IPS-NIHi11 (cell line): Measurements from ENCODE around the gene STAT1.

ENCODE experiments used
- DNase-seq: peaks from one replicate; pipeline ENCODE4 v3.0.0; 2012; ENCODE audit warnings: mixed read lengths, low spot score

Gene STAT1

GRCh38 chr2:190959911-190960788, 53.8 kb downstream of the STAT1 start:
- DNase-seq = no peak

- DNase-seq = no peak
These were observed 60.7 kb downstream of the STAT1 start for GRCh38 chr2:190953257-190953656.

GRCh38 chr2:190950566-190950991, 63.4 kb downstream of the STAT1 start:
- DNase-seq = no peak

- no peak for DNase-seq
These were observed 65.3 kb downstream of the STAT1 start for GRCh38 chr2:190948671-190949070.

GRCh38 chr2:190947711-190948251, 66.2 kb downstream of the STAT1 start:
- DNase-seq = no peak

GRCh38 chr2:190947141-190947540, 66.8 kb downstream of the STAT1 start:
- no peak for DNase-seq

GRCh38 chr2:190943706-190944105, 70.3 kb downstream of the STAT1 start:
- DNase-seq = no peak

GRCh38 chr2:190942697-190943096, 71.3 kb downstream of the STAT1 start:
- DNase-seq = no peak

GRCh38 chr2:190941571-190941970, 72.4 kb downstream of the STAT1 start:
- no peak for DNase-seq

GRCh38 chr2:190940454-190940853, 73.5 kb downstream of the STAT1 start:
- no peak for DNase-seq

GRCh38 chr2:190938771-190939335, 75.1 kb downstream of the STAT1 start:
- no peak for DNase-seq

- DNase-seq = no peak
These were observed 78.9 kb downstream of the STAT1 start for GRCh38 chr2:190935054-190935453.

GRCh38 chr2:190933361-190933760, 80.6 kb downstream of the STAT1 start:
- no peak for DNase-seq

GRCh38 chr2:190932514-190932913, 81.5 kb downstream of the STAT1 start:
- no peak for DNase-seq

GRCh38 chr2:190930411-190930810, 83.6 kb downstream of the STAT1 start:
- DNase-seq = no peak

- DNase-seq = no peak
These were observed 84.1 kb downstream of the STAT1 start for GRCh38 chr2:190929919-190930318.

- DNase-seq = no peak
These were observed 86.7 kb downstream of the STAT1 start for GRCh38 chr2:190927301-190927700.

- DNase-seq = no peak
These were observed 91.6 kb downstream of the STAT1 start for GRCh38 chr2:190922376-190922775.

GRCh38 chr2:190920085-190920484, 93.9 kb downstream of the STAT1 start:
- no peak for DNase-seq
